Astrocyte of the spinal cord (primary cell): ENCODE data around the gene WDR72.

Experiments used
- DNase-seq: peaks from one replicate; pipeline ENCODE4 v3.0.0; 2011; ENCODE audit warnings: low read depth, low spot score
- H3K4me3 ChIP-seq: 2 replicates; pipeline ENCODE4 v1.5.1; 2011; ENCODE audit warnings: low read depth, mild to moderate bottlenecking, low read length, moderate library complexity
- CTCF ChIP-seq: IDR thresholded peaks from 2 replicates; pipeline ENCODE4 v1.5.1; 2012; ENCODE audit warnings: low read depth, mild to moderate bottlenecking, low read length, inconsistent platforms
- in situ Hi-C: cut with HindIII; loops from 2 replicates; pipeline ENCODE4 v1.10.0; 2017; ENCODE audit warnings: low sequenced_read_pairs

WDR72 gene

GRCh38 chr15:53535886-53536285, 223.6 kb downstream of the WDR72 start:
- no peak for TF ChIP-seq CTCF
- peak; percentile 15 for DNase-seq
- H3K4me3 ChIP-seq: no peak overlapping the region
- in situ Hi-C loops: no loop called here

- in situ Hi-C loops: no loop called here
- no peak for DNase-seq
- H3K4me3 ChIP-seq: no peak overlapping the region
- no peak for TF ChIP-seq CTCF
These were observed 225.2 kb downstream of the WDR72 start for GRCh38 chr15:53534105-53534839.

- TF ChIP-seq CTCF: no peak
- in situ Hi-C loops: no loop called here
- DNase-seq: no peak
These were observed 228.7 kb downstream of the WDR72 start for GRCh38 chr15:53530761-53531160.

GRCh38 chr15:53527996-53528395, 231.5 kb downstream of the WDR72 start:
- TF ChIP-seq CTCF: no peak
- in situ Hi-C loops: no loop called here
- no peak overlapping the region for H3K4me3 ChIP-seq
- DNase-seq: no peak

More at GRCh38 chr15:53530761-53531160, 228.7 kb downstream of the WDR72 start:
- no peak overlapping the region for H3K4me3 ChIP-seq

GRCh38 chr15:53525894-53526293, 233.6 kb downstream of the WDR72 start:
- in situ Hi-C loops: no loop called here
- DNase-seq: no peak
- TF ChIP-seq CTCF: no peak
- H3K4me3 ChIP-seq: no peak overlapping the region

GRCh38 chr15:53522991-53523390, 236.5 kb downstream of the WDR72 start:
- in situ Hi-C loops: no loop called here
- DNase-seq: no peak
- TF ChIP-seq CTCF: no peak
- H3K4me3 ChIP-seq: no peak overlapping the region
